IPS DF 4.7 (cell line): Measurements from ENCODE around the gene MOB4.
"Not testable (repeated sequence)": the region's sequence is repeated elsewhere in the genome, so short reads cannot be mapped to it uniquely, and the experiment has no call there.

Source experiments
- DNase-seq: peaks from one replicate; pipeline ENCODE4 v3.0.0-alpha.2; 2013; ENCODE audit warnings: low spot score; ENCODE audit errors: extremely low read depth

The MOB4 gene

GRCh38 chr2:197513915-197514314 is 2.0 kb upstream of the MOB4 start:
- DNase-seq = no peak

DNA sequence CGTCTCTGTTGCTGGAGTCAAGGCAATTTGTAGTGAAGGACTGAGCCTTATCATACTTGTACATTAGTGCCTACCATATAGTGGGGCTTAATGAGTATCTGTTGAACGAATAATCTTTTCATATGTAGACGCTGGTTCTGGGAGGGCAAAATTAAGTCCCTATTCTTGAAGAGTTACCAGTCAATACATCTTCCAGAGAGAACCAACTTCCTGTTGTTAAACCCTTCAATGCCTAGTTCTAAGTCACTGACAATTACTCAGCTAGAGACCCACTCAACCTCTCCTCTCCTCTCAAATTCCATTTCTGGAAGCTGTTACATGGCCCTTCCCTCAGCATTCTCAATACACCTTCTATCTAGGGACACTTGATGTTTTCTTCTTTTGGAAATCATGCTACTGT is 1.1 kb upstream of the MOB4 start:
- DNase-seq = peak; percentile 25

GRCh38 chr2:197515315-197515738 is 539 bp upstream of the MOB4 start:
- no peak for DNase-seq

GRCh38 chr2:197516393-197516761 is 511 bp downstream of the MOB4 start:
- no peak for DNase-seq

- DNase-seq = no peak
These were observed 1.3 kb downstream of the MOB4 start for GRCh38 chr2:197517150-197517549.

DNA sequence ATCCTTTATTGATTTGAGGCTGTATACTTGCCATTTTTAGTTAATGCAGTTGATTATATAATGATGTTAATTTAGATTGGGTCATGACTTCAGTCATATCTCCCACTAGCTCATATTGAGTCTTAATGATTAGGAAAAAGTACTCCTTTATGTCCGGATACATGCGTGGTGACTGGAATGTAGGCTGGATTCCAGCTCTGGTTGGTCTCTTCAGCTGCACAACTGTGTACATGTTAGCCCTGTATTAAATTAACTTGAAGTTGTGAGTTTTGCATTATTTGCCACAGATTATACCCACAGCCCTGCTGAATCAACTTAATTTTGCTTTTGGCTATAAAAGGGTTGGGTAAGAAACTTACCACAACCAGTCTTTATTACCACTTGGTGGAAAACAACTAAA is 22.5 kb downstream of the MOB4 start:
- no peak for DNase-seq

DNA sequence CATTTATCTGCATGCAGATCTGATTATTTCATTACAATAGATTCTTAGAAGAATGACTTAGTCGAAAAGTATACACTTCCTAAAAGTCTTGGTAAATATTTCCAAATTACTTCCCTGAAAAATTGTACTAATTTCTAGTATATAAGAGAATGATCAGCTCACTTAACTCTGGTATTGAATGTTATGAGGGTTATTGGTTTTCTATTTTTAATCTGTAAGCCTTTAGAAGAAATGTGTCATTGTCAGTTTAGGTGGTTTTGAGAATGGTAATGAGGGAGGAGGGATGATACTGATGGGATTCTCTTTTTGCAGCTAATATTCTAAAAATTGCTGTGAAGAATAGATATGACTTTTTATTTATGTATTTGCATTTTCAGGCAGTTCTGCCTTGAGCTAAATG is 23.9 kb downstream of the MOB4 start:
- DNase-seq = no peak

DNA sequence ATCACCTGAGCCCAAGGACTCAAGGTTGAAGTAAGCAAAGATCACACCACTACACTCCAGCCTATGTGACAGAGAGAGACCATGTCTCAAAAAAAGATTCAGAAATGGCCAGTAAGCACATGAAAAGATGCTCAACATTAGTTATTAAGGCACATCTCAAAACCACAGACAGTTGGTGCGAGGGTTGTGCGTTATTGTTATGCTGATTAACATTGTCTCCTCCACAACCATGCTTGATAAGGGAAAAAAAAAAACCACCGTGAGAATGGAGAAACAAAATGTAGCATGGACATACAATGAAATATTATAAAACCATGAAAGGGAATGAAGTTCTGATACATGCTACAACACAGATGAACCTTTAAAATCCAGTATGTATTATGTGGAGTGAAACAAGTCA is 27.3 kb downstream of the MOB4 start:
- DNase-seq = no peak

DNA sequence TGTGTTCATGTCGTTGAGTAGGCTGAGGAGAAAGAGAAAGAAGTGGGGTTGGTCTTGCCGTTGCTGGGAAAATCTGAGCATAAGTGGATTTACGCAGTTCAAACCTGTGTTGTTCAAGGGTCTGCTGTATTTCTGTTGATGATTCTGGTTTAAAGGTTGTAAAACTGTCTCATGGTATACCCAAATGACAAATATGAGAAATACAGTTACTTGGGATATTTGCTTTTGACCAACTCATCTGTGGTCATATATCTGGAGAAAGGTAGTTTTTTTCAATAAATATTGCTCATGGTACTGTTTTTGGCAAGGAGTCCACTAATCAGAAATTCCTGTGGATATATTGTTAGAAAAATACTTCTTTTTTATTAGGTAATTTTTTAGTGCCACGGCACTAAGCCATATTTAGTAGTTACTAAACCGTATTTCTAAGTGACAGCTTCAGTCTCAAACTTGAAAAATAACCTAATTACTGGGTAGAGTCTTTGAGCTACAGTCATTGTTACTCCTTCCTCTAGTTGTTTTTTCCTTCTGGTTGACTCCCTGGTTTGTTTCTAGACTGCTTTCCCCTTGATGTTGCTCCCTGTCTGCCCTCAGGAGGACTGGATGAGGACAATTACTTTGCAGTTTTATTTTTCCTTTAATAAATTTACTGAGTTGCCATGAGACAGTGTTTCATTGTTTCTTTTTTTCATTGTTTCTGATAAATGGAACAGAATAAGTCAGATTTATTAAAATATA is 31.5 kb downstream of the MOB4 start:
- no peak for DNase-seq

DNA sequence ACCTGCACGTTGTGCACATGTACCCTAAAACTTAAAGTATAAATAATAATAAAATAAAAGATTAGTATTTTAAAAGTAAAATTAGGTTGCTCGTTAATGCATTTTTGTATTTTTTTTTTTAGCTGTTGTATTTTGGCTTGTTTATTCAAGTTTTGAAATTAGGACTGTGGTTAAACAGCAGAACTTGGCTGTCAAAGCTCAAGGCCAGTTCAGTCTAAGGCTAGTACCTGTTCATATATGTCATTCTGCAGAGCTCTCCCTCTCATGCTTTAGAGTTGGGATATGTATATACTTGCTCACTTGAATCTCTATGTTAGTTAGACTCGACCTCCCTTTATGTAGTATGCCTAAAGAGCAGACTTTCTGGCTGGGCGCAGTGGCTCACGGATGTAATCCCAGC is 32.7 kb downstream of the MOB4 start:
- DNase-seq = no peak

GRCh38 chr2:197551260-197551659 is 35.4 kb downstream of the MOB4 start:
- DNase-seq = not testable (repeated sequence)

DNA sequence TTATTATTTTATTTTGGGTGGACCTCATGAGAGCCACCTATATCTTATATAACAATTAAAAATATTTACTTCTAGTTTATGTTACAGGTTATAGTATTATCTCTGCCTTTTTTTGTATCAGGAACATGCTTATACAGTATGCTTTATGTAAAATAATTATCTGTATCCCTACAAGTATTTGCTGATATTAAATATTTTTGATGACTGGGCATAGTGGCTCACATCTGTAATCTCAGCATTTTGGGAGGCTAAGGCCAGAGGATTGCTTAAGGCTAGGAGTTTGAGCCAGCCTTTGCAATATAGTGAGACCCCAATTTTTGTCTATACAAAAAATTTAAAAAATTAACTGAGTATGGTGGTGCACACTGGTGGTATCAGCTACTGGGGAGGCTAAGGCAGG is 39.6 kb downstream of the MOB4 start:
- DNase-seq = no peak

- no peak for DNase-seq
These were observed 40.6 kb downstream of the MOB4 start for GRCh38 chr2:197556456-197556855.

DNA sequence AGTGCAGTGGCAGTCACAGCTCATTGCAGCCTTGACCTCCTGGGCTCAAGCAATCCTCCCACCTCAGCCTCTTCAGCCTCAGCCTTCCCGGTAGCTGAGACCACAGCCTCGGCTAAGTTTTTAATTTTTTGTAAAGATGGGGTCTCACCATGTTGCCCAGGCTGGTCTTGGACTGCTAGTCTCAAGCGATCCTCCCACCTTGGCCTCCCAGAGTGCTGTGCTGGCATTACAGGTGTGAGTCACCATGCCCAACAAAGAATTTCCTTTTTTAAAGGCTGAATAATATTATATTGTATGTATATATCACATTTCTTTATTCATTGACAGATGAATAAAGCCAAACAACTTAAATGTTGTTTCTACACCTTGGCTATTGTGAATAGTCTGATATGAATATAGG is 42.5 kb downstream of the MOB4 start:
- no peak for DNase-seq

DNA sequence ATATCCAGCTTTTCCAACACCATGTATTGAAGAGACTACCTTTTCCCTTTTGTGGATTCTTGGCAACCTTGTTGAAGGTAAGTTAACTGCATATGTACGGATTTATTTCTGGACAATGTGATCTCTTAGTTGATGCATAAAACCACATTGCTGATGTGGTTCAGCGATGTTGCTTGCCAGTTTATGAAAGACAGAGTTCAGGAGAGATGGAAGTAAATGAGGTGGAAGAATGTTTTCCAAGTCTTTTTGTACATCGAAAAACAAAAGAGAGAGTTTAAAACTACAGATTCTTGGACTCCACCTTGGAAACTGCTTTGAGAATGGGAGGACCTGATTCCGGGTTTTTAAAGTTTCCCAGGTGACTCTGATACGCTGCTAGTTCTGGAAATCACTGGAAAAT is 43.8 kb downstream of the MOB4 start:
- DNase-seq = no peak

DNA sequence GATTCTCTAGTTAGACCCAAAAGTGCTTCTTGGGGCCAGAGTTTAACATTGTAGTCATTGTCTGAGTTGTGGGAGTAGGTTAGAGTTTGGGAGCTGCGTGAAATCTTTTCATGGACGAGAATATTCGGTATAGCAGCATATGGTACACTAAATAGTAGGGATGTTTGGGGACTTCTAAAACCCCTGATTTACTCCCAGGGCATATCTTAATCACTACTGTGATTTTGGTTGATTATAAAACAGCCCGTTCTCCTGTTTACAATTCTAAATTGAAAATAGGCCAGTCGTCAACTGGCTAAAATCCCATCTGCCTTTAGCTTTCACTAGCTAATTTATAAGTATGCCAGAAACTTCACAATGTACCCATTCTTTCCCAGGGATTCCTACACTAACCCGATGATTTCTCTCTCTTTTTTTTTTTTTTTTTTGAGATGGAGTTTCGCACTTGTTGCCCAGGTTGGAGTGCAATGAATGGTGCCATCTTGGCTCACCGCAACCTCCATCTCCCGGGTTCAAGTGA is 44.3 kb downstream of the MOB4 start:
- no peak for DNase-seq

GRCh38 chr2:197571627-197572271 is 55.9 kb downstream of the MOB4 start:
- DNase-seq = no peak

- no peak for DNase-seq
These were observed 57.7 kb downstream of the MOB4 start for GRCh38 chr2:197573608-197574007.

DNA sequence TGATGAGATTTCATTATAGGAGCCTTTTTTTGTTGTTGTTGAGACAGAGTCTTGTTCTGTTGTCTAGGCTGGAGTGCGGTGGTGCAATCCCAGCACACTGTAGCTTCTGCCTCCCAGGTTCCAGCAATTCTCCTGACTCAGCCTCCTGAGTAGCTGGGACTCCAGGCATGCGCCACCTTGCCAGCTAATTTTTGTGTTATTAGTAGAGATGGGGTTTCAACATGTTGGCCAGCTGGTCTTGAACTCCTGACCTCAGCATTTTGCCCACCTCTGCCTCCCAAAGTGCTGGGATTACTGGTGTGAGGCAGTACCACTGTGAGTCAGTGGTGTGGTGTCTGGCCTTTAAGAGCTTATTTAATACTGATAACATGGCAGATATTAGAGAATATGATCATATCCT is 60.1 kb downstream of the MOB4 start:
- DNase-seq = no peak

DNA sequence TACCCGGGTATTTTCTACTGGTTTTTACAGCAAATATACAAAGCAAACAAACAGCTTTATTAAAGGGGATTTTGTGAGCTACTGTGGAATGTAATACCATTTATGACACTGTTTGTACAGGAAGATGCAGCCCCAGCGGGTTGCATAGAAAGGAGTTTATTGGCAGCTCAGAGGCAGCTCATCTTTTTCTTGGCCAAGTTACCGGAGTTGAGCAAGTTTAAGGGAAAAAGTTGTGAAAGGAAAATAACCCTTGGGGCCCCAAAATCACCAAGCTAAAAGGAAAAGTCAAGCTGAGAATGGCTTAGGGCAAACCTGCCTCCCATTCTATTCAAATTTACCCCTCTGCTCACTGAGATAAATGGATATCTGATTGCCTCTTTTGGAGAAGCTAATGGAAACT is 60.8 kb downstream of the MOB4 start:
- DNase-seq = no peak

DNA sequence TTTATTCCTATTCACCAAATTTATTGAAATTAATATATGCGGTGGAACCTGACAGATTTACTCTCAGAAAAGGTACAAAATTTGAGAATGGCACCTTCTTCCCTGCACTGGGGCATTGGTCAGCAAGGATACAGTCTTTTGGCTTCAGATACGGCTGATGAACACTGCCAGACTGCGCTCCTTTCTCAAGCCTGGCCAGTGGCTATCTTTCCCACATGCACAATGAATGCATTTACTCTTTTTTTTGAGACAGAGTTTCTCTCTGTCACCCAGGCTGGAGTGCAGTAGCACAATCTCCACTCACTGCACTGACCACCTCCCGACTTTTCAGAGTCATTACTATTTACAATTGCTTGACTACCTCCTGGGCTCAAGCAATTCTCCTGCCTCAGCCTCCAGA is 61.6 kb downstream of the MOB4 start:
- no peak for DNase-seq

DNA sequence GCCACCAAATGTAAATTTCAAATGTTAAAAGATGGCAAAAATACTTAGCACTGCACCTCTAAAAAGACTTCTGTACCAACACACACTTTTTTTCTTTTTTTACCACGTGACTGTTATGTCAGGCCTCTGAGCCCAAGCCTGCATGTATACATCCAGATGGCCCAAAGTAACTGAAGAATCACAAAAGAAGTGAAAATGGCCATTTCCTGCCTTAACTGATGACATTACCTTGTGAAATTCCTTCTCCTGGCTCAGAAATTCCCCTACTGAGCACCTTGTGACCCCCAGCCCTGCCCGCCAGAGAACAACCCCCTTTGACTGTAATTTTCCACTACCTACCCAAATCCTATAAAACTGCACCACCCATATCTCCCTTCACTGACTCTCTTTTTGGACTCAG is 62.4 kb downstream of the MOB4 start:
- not testable (repeated sequence) for DNase-seq

GRCh38 chr2:197580166-197580565 is 64.3 kb downstream of the MOB4 start:
- DNase-seq = not testable (repeated sequence)
